Mammary epithelial cell (primary cell): ENCODE results near the gene C11orf68.

Experiments
- CTCF ChIP-seq, 2 donors: IDR thresholded peaks in 1 of 2; conservative IDR thresholded peaks in 1 of 2; 2 replicates each; pipeline ENCODE4 v1.5.1; 2011 to 2012; ENCODE audit warnings: inconsistent platforms in 2 of 2, low read length in 2 of 2, mild to moderate bottlenecking in 2 of 2, control low read depth in 1 of 2, low read depth in 1 of 2; ENCODE audit not compliant: insufficient read depth in 1 of 2; ENCODE audit errors: extremely low read depth in 1 of 2
- EZH2 ChIP-seq: IDR thresholded peaks from 2 replicates; pipeline ENCODE4 v1.6.1; 2012; ENCODE audit warnings: low read length, inconsistent platforms, borderline replicate concordance

- TF ChIP-seq EZH2 (no peak), CTCF (conservative IDR thresholded peaks at IDR 0.05 in 1 of 2, IDR thresholded peaks at IDR 0.05 in 1 of 2; ENCODE audit: extremely low read depth in 1 of 2, insufficient read depth in 1 of 2, low read depth in 1 of 2, low read length in 2 of 2) (no peak)
Measured at GRCh38 chr11:65880844-65881421, 37.9 kb downstream of the C11orf68 start.
